HEK293 (cell line): ENCODE measurements around the gene CABP7.

Experiments used
- GFI1B ChIP-seq: fragments of 450-650 bp; formaldehyde crosslinking; IDR thresholded peaks from 2 replicates; pipeline ENCODE4 v1.5.1; 2016; ENCODE audit warnings: missing biosample characterization, missing genetic modification characterization
- GLIS1 ChIP-seq: fragments of 450-650 bp; formaldehyde crosslinking; IDR thresholded peaks from 2 replicates; pipeline ENCODE4 v1.5.1; 2016; ENCODE audit warnings: missing biosample characterization, missing genetic modification characterization
- PRDM2 ChIP-seq: fragments of 450-650 bp; formaldehyde crosslinking; IDR thresholded peaks from 2 replicates; pipeline ENCODE4 v1.5.1; 2016; ENCODE audit warnings: missing biosample characterization, missing genetic modification characterization, borderline replicate concordance
- SP7 ChIP-seq: fragments of 450-650 bp; formaldehyde crosslinking; IDR thresholded peaks from 2 replicates; pipeline ENCODE4 v1.5.1; 2016; ENCODE audit warnings: missing biosample characterization, missing genetic modification characterization
- ZBTB20 ChIP-seq: fragments of 450-650 bp; formaldehyde crosslinking; IDR thresholded peaks from 2 replicates; pipeline ENCODE4 v1.5.1; 2016; ENCODE audit warnings: missing biosample characterization, missing genetic modification characterization
- ZBTB48 ChIP-seq: fragments of 450-650 bp; formaldehyde crosslinking; IDR thresholded peaks from 2 replicates; pipeline ENCODE4 v1.5.1; 2016; ENCODE audit warnings: missing biosample characterization, missing genetic modification characterization
- ZFP3 ChIP-seq: fragments of 450-650 bp; formaldehyde crosslinking; IDR thresholded peaks from 2 replicates; pipeline ENCODE4 v1.5.1; 2016; ENCODE audit warnings: low read depth, missing biosample characterization, missing genetic modification characterization
- ZNF114 ChIP-seq: fragments of 450-650 bp; formaldehyde crosslinking; IDR thresholded peaks from 2 replicates; pipeline ENCODE4 v1.5.0; 2017; ENCODE audit warnings: missing biosample characterization, missing genetic modification characterization
- ZNF157 ChIP-seq: fragments of 450-650 bp; formaldehyde crosslinking; IDR thresholded peaks from 2 replicates; pipeline ENCODE4 v1.5.1; 2016; ENCODE audit warnings: missing biosample characterization, missing genetic modification characterization
- ZNF16 ChIP-seq: fragments of 450-650 bp; formaldehyde crosslinking; IDR thresholded peaks from 2 replicates; pipeline ENCODE4 v1.5.1; 2016; ENCODE audit warnings: low read depth, missing biosample characterization, missing genetic modification characterization
- ZNF239 ChIP-seq: fragments of 450-650 bp; formaldehyde crosslinking; IDR thresholded peaks from 2 replicates; pipeline ENCODE4 v1.5.1; 2016; ENCODE audit warnings: missing biosample characterization, missing genetic modification characterization
- ZNF335 ChIP-seq: fragments of 450-650 bp; formaldehyde crosslinking; conservative IDR thresholded peaks from 2 replicates; pipeline ENCODE4 v1.5.1; 2016; ENCODE audit warnings: missing biosample characterization, missing genetic modification characterization
- ZNF341 ChIP-seq: fragments of 450-650 bp; formaldehyde crosslinking; IDR thresholded peaks from 2 replicates; pipeline ENCODE4; 2016; ENCODE audit warnings: low read depth, missing biosample characterization, missing genetic modification characterization
- ZNF391 ChIP-seq: fragments of 450-650 bp; formaldehyde crosslinking; IDR thresholded peaks from 2 replicates; pipeline ENCODE4 v1.5.1; 2016; ENCODE audit warnings: low read depth, missing biosample characterization, missing genetic modification characterization, borderline replicate concordance
- ZNF423 ChIP-seq: fragments of 450-650 bp; formaldehyde crosslinking; IDR thresholded peaks from 2 replicates; pipeline ENCODE4 v1.5.1; 2016; ENCODE audit warnings: missing biosample characterization, missing genetic modification characterization
- ZNF544 ChIP-seq: fragments of 450-650 bp; formaldehyde crosslinking; IDR thresholded peaks from 2 replicates; pipeline ENCODE4 v1.5.0; 2017; ENCODE audit warnings: missing biosample characterization, missing genetic modification characterization
- ZNF560 ChIP-seq: fragments of 450-650 bp; formaldehyde crosslinking; IDR thresholded peaks from 2 replicates; pipeline ENCODE4 v1.5.1; 2017; ENCODE audit warnings: missing biosample characterization, missing genetic modification characterization, borderline replicate concordance
- ZNF571 ChIP-seq: fragments of 450-650 bp; formaldehyde crosslinking; IDR thresholded peaks from 2 replicates; pipeline ENCODE4 v1.5.0; 2017; ENCODE audit warnings: missing biosample characterization, missing genetic modification characterization
- ZNF629 ChIP-seq: fragments of 450-650 bp; formaldehyde crosslinking; IDR thresholded peaks from 2 replicates; pipeline ENCODE4 v1.5.1; 2017; ENCODE audit warnings: missing biosample characterization, missing genetic modification characterization
- ZNF701 ChIP-seq: fragments of 450-650 bp; formaldehyde crosslinking; IDR thresholded peaks from 2 replicates; pipeline ENCODE4 v1.5.1; 2016; ENCODE audit warnings: missing biosample characterization, missing genetic modification characterization
- ZNF785 ChIP-seq: fragments of 450-650 bp; formaldehyde crosslinking; IDR thresholded peaks from 2 replicates; pipeline ENCODE4 v1.5.1; 2016; ENCODE audit warnings: missing biosample characterization, missing genetic modification characterization
- ZSCAN16 ChIP-seq: fragments of 450-650 bp; formaldehyde crosslinking; IDR thresholded peaks from 2 replicates; pipeline ENCODE4 v1.5.1; 2016; ENCODE audit warnings: missing biosample characterization, missing genetic modification characterization
- TF ChIP-seq, protein P1 (sequence below): fragments of 450-650 bp; formaldehyde crosslinking; IDR thresholded peaks from 2 replicates; pipeline ENCODE4 v1.5.1; 2016; ENCODE audit warnings: missing biosample characterization, missing genetic modification characterization
- TF ChIP-seq, protein P2 (sequence below): fragments of 450-650 bp; formaldehyde crosslinking; conservative IDR thresholded peaks from 2 replicates; pipeline ENCODE4 v1.5.1; 2016; ENCODE audit warnings: low read depth, missing biosample characterization, missing genetic modification characterization

Gene CABP7

GRCh38 chr22:29733362-29734201, 13.8 kb downstream of the CABP7 start (continued):
- TF ChIP-seq, protein P1, sequence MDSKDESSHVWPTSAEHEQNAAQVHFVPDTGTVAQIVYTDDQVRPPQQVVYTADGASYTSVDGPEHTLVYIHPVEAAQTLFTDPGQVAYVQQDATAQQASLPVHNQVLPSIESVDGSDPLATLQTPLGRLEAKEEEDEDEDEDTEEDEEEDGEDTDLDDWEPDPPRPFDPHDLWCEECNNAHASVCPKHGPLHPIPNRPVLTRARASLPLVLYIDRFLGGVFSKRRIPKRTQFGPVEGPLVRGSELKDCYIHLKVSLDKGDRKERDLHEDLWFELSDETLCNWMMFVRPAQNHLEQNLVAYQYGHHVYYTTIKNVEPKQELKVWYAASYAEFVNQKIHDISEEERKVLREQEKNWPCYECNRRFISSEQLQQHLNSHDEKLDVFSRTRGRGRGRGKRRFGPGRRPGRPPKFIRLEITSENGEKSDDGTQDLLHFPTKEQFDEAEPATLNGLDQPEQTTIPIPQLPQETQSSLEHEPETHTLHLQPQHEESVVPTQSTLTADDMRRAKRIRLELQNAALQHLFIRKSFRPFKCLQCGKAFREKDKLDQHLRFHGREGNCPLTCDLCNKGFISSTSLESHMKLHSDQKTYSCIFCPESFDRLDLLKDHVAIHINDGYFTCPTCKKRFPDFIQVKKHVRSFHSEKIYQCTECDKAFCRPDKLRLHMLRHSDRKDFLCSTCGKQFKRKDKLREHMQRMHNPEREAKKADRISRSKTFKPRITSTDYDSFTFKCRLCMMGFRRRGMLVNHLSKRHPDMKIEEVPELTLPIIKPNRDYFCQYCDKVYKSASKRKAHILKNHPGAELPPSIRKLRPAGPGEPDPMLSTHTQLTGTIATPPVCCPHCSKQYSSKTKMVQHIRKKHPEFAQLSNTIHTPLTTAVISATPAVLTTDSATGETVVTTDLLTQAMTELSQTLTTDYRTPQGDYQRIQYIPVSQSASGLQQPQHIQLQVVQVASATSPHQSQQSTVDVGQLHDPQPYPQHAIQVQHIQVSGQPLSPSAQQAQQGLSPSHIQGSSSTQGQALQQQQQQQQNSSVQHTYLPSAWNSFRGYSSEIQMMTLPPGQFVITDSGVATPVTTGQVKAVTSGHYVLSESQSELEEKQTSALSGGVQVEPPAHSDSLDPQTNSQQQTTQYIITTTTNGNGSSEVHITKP (tag by site-specific recombination) = no peak
- TF ChIP-seq GFI1B (tag by site-specific recombination) = no peak
- TF ChIP-seq ZNF114 (tag by site-specific recombination) = no peak
- no peak for TF ChIP-seq ZNF239 (tag by site-specific recombination)
- TF ChIP-seq ZNF629 (tag by site-specific recombination) = no peak
- TF ChIP-seq ZNF157 (tag by site-specific recombination) = no peak
- peak; percentile 39; the same call in 1 of the 2 replicates for TF ChIP-seq GLIS1
- peak; percentile 92 for TF ChIP-seq ZNF341 (tag by site-specific recombination)
- no peak for TF ChIP-seq ZSCAN16
- TF ChIP-seq PRDM2 (tag by site-specific recombination) = no peak
- peak; percentile 65 for TF ChIP-seq SP7 (tag by site-specific recombination)
- TF ChIP-seq ZFP3 = no peak
- no peak for TF ChIP-seq ZNF16 (tag by site-specific recombination)
- no peak for TF ChIP-seq ZNF571
- TF ChIP-seq ZNF391 (tag by site-specific recombination) = no peak
- peak; percentile 35; the same call in 1 of the 2 replicates for TF ChIP-seq ZBTB20 (tag by site-specific recombination)
- TF ChIP-seq ZNF423 (tag by site-specific recombination) = 0 out of 2 replicates have a peak, but pooled peaks have one; percentile 21
- peak; percentile 80 for TF ChIP-seq ZNF335 (tag by site-specific recombination)
- no peak for TF ChIP-seq ZNF785 (tag by site-specific recombination)
- peak; percentile 60; the same call in 1 of the 2 replicates for TF ChIP-seq ZNF544
- peak; percentile 53; the same call in 1 of the 2 replicates for TF ChIP-seq ZBTB48 (tag by site-specific recombination)
- TF ChIP-seq, protein P2, sequence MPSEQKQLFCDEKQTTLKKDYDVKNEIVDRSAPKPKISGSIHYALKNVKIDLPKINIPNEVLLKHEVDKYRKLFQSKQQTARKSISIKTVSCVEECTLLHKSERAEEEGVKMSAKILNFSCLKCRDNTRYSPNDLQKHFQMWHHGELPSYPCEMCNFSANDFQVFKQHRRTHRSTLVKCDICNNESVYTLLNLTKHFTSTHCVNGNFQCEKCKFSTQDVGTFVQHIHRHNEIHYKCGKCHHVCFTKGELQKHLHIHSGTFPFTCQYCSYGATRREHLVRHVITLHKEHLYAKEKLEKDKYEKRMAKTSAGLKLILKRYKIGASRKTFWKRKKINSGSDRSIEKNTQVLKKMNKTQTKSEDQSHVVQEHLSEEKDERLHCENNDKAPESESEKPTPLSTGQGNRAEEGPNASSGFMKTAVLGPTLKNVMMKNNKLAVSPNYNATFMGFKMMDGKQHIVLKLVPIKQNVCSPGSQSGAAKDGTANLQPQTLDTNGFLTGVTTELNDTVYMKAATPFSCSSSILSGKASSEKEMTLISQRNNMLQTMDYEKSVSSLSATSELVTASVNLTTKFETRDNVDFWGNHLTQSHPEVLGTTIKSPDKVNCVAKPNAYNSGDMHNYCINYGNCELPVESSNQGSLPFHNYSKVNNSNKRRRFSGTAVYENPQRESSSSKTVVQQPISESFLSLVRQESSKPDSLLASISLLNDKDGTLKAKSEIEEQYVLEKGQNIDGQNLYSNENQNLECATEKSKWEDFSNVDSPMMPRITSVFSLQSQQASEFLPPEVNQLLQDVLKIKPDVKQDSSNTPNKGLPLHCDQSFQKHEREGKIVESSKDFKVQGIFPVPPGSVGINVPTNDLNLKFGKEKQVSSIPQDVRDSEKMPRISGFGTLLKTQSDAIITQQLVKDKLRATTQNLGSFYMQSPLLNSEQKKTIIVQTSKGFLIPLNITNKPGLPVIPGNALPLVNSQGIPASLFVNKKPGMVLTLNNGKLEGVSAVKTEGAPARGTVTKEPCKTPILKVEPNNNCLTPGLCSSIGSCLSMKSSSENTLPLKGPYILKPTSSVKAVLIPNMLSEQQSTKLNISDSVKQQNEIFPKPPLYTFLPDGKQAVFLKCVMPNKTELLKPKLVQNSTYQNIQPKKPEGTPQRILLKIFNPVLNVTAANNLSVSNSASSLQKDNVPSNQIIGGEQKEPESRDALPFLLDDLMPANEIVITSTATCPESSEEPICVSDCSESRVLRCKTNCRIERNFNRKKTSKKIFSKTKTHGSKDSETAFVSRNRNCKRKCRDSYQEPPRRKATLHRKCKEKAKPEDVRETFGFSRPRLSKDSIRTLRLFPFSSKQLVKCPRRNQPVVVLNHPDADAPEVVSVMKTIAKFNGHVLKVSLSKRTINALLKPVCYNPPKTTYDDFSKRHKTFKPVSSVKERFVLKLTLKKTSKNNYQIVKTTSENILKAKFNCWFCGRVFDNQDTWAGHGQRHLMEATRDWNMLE (tag by site-specific recombination) = no peak
- TF ChIP-seq ZNF701 (tag by site-specific recombination) = no peak
- TF ChIP-seq ZNF560 (tag by site-specific recombination) = no peak
